Nephron progenitor cell (in vitro differentiated cells): ENCODE measurements around the gene TRPV6.

ENCODE experiments used
- DNase-seq: peaks from one replicate; pipeline ENCODE4 v3.0.0; 2021
- H3K27ac Mint-ChIP-seq: 2 replicates; pipeline ENCODE4 v1.8.0; 2021; ENCODE audit warnings: mild to moderate bottlenecking, moderate library complexity, mixed read lengths
- H3K27me3 Mint-ChIP-seq: 2 replicates; pipeline ENCODE4 v1.8.0; 2021; ENCODE audit warnings: mild to moderate bottlenecking, low read depth, mixed read lengths; ENCODE audit not compliant: poor library complexity
- H3K36me3 Mint-ChIP-seq: 2 replicates; pipeline ENCODE4 v1.8.0; 2021; ENCODE audit warnings: low read depth, mixed read lengths
- H3K4me1 Mint-ChIP-seq: 2 replicates; pipeline ENCODE4 v1.8.0; 2021; ENCODE audit warnings: mixed read lengths
- H3K4me3 Mint-ChIP-seq: 2 replicates; pipeline ENCODE4 v1.8.0; 2021; ENCODE audit warnings: mild to moderate bottlenecking, moderate library complexity, mixed read lengths
- H3K9me3 Mint-ChIP-seq: 2 replicates; pipeline ENCODE4 v1.8.0; 2021; ENCODE audit warnings: mild to moderate bottlenecking, moderate library complexity, mixed read lengths
- CTCF ChIP-seq: fragments of 200-600 bp; sonication (generic); IDR thresholded peaks from 2 replicates; pipeline ENCODE4 v1.5.0; 2021; ENCODE audit warnings: antibody characterized with exemption

Gene TRPV6

GRCh38 chr7:142865766-142866165 lies 19.8 kb downstream of the TRPV6 start:
- no peak for DNase-seq
- peaks cover 8% of the 10 kb centered on the region for H3K4me1 Mint-ChIP-seq
- no peak overlapping the region for H3K4me3 Mint-ChIP-seq
- H3K36me3 Mint-ChIP-seq = peaks cover 8% of the 10 kb centered on the region
- no peak for TF ChIP-seq CTCF
- H3K9me3 Mint-ChIP-seq = no peaks in the 10 kb centered on the region
- H3K27ac Mint-ChIP-seq = no peak overlapping the region
- peaks cover 11% of the 10 kb centered on the region for H3K27me3 Mint-ChIP-seq

- Mint-ChIP-seq H3K4me3 (no peak overlapping the region), H3K9me3 (no peaks in the 10 kb centered on the region), H3K27me3 (peaks cover 11% of the 10 kb centered on the region), H3K36me3 (peaks cover 6% of the 10 kb centered on the region), H3K27ac (no peak overlapping the region), H3K4me1 (peaks cover 8% of the 10 kb centered on the region)
- DNase-seq = no peak
- no peak for TF ChIP-seq CTCF
These were observed 20.4 kb downstream of the TRPV6 start for GRCh38 chr7:142864980-142865747.

GRCh38 chr7:142863891-142864685 lies 21.5 kb downstream of the TRPV6 start:
- DNase-seq = no peak
- H3K27ac Mint-ChIP-seq = no peak overlapping the region
- no peak overlapping the region for H3K4me3 Mint-ChIP-seq

GRCh38 chr7:142862786-142863400 lies 22.7 kb downstream of the TRPV6 start:
- TF ChIP-seq CTCF = no peak
- DNase-seq = no peak
- H3K27me3 Mint-ChIP-seq = peaks cover 11% of the 10 kb centered on the region
- no peaks in the 10 kb centered on the region for H3K36me3 Mint-ChIP-seq
- peaks cover 8% of the 10 kb centered on the region for H3K4me1 Mint-ChIP-seq
- H3K27ac Mint-ChIP-seq = no peak overlapping the region
- H3K9me3 Mint-ChIP-seq = no peaks in the 10 kb centered on the region
- H3K4me3 Mint-ChIP-seq = no peak overlapping the region

More at GRCh38 chr7:142863891-142864685, 21.5 kb downstream of the TRPV6 start:
- Mint-ChIP-seq H3K36me3 (no peaks in the 10 kb centered on the region), H3K4me1 (peaks cover 8% of the 10 kb centered on the region), H3K9me3 (no peaks in the 10 kb centered on the region), H3K27me3 (peaks cover 11% of the 10 kb centered on the region)
- no peak for TF ChIP-seq CTCF

- Mint-ChIP-seq H3K36me3 (no peaks in the 10 kb centered on the region), H3K27ac (no peak overlapping the region), H3K27me3 (peaks cover 11% of the 10 kb centered on the region), H3K4me1 (peaks cover 8% of the 10 kb centered on the region), H3K4me3 (no peak overlapping the region), H3K9me3 (no peaks in the 10 kb centered on the region)
- TF ChIP-seq CTCF = no peak
- peak; percentile 58 for DNase-seq
These were observed 23.2 kb downstream of the TRPV6 start for GRCh38 chr7:142862351-142862750.
